ENCODE measurements around the gene GALC. TPM values are rescaled to one million over a fixed set of nuclear protein-coding genes. Genes with fewer than 3 reads are reported as not detected.

The GALC gene
- total RNA-seq: 10 to 100 TPM; 15.6 to 17.0 TPM

DNA sequence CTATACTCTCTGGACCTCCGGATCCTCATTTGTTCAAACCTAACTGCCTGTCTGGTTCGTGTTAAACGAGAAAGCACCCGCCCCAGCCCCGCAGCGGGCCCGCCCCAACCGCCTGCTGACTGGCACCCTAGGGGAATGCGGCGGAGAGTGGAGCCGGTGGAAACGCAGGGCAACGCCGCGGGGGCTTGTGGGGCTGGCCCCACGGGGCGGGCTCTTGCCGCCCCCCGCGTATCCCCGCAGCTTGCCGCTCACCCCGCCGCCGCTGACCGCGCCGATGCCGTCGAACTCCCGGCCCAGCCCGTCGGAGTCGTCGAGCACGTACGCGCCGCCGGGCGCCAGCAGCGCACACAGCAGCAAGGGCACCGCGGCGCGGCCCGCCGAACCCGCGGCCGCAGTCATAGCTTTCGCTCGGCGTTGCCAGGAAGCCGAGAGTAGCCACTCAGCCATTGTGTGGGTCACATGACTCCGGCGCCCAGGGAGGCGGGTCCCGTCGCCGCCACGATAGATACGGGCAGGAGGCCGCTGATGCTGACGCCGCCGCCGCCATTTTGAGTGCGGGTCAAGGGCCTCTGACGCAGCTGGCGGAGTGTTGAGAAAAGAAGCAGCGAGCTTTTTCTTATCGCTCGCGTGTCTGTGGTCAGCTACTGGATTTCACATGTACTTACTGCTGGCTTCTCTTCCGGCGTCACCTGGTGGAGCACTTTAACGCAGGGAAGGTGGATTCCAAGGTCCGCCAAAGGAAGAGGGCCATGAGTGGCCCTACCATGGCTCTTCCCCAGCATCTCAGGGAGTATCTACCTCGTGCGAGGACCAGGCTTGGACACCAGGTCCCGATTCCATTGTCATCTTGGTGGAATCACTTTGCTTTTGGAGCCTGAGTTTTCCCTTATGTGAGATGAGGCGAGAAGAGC is at the start of gene GALC:
Gene GALC, minus strand, starts transcription at position 465 of the 911 bp plus-strand sequence. Its CDS starts 18 bp downstream, at position 447.
- no peaks in the 10 kb centered on the region for H3K9me3 Mint-ChIP-seq (ENCODE audit: insufficient read depth)
- DNase-seq (peak; percentile 98), ATAC-seq (peak; percentile 93)
- H3K4me1 Mint-ChIP-seq (ENCODE audit: low read depth): peaks cover 61% of the 10 kb centered on the region
- peak within 1 kb of the TSS; percentile 93 for H3K27ac Mint-ChIP-seq
- ChIA-PET CTCF (interaction anchor here (0.9 to 5.0 kb wide), 10 partner anchors 9 to 176 kb away, joined by 3 to 43 read pairs (median 10); partner anchors contain the start of gene GPR65), POLR2A (interaction anchor here (0.7 to 5.3 kb wide), 12 partner anchors 9 to 564 kb away, joined by 3 to 161 read pairs (median 4); partner anchors contain the start of gene GPR65)
- no peaks in the 10 kb centered on the region for H3K27me3 Mint-ChIP-seq (ENCODE audit: low read depth)
- H3K4me3 Mint-ChIP-seq: peak within 1 kb of the TSS; percentile 91
- peaks cover 18% of the 10 kb centered on the region for H3K36me3 Mint-ChIP-seq (ENCODE audit: low read depth)

DNA sequence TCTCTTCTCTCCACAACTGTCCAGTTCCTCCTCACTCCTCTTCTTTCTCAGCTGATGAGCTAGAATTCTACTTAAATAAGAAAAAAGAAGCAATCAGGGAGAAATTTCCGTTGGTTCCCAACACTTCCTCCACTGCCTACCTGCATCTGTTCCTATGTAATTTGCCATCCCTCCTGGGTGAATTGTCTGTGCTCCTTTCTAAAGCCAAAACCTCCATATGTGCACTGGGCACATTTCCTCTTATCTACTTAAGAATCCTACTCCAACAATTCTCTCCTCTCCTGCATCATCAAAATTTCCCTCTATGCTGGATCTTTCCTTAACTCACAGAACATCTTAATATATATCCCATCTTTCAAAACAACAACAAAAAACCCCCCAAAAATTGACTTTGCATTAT is 47.2 kb upstream of the GALC start:
- ATAC-seq (no peak), DNase-seq (no peak)
- ChIA-PET POLR2A (interaction anchor here (0.8 to 1.0 kb wide), 2 partner anchors 14 to 47 kb away, joined by 3 to 4 read pairs; partner anchors contain the start of gene GALC), CTCF (interaction anchor here (1.0 to 3.0 kb wide), 4 partner anchors 10 to 149 kb away, joined by 3 to 13 read pairs (median 4); no protein-coding TSS in a partner anchor)
- no peaks in the 10 kb centered on the region for H3K9me3 Mint-ChIP-seq (ENCODE audit: insufficient read depth)
- H3K4me3 Mint-ChIP-seq: no peak overlapping the region
- peaks cover 8% of the 10 kb centered on the region for H3K4me1 Mint-ChIP-seq (ENCODE audit: low read depth)
- H3K36me3 Mint-ChIP-seq (ENCODE audit: low read depth): peaks cover 2% of the 10 kb centered on the region
- no peaks in the 10 kb centered on the region for H3K27me3 Mint-ChIP-seq (ENCODE audit: low read depth)
- no peak overlapping the region for H3K27ac Mint-ChIP-seq

DNA sequence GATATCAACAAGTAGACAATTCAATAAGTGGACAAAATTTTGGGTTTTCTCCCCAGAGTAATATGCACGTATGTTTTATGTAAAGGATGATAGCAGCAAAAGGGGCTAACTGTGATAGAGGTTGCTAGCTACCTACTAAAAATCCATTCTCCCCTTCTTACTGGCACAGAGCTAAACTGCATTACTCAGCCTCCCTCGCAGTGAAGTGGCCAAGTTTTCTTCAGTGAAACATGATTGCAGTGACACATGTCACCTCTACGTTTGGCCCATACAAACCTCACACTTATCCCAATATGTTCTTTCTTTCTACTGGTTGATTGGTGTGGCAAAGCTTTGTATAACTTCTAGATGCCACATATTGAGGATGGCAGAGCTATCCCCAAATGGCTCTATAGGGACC is 46.2 kb upstream of the GALC start:
- POLR2A ChIA-PET: interaction anchor here (0.8 to 1.0 kb wide), 2 partner anchors 13 to 46 kb away, joined by 3 to 4 read pairs; partner anchors contain the start of gene GALC
- DNase-seq (no peak), ATAC-seq (no peak)
- H3K27me3 Mint-ChIP-seq (ENCODE audit: low read depth): no peaks in the 10 kb centered on the region
- no peaks in the 10 kb centered on the region for H3K9me3 Mint-ChIP-seq (ENCODE audit: insufficient read depth)
- H3K4me3 Mint-ChIP-seq: no peak overlapping the region
- CTCF ChIA-PET: interaction anchor here (1.0 to 3.0 kb wide), 3 partner anchors 9 to 129 kb away, joined by 3 to 13 read pairs (median 6); no protein-coding TSS in a partner anchor
- H3K27ac Mint-ChIP-seq: no peak overlapping the region
- peaks cover 2% of the 10 kb centered on the region for H3K36me3 Mint-ChIP-seq (ENCODE audit: low read depth)
- H3K4me1 Mint-ChIP-seq (ENCODE audit: low read depth): peaks cover 8% of the 10 kb centered on the region

DNA sequence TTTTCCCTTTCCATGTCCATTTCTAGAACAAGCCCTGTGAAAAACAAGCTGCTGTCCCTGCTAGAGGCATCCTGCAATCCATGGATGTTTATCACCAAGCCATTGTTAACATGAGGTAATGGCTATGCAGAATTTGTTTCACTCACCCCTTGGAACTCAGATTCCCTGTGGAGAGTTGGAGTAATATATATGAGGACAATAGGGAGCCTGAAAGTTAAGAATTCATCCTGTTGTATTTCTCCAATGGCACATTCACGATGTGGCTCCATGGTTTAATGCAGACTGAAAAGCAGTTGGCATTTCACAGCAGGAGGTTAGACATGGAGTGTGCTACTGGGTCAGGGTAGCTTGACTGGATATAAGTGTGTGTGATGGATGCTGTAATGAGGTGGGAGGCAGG is 44.3 kb upstream of the GALC start:
- no peaks in the 10 kb centered on the region for H3K9me3 Mint-ChIP-seq (ENCODE audit: insufficient read depth)
- ATAC-seq (no peak), DNase-seq (no peak)
- peaks cover 6% of the 10 kb centered on the region for H3K36me3 Mint-ChIP-seq (ENCODE audit: low read depth)
- H3K27ac Mint-ChIP-seq: no peak overlapping the region
- ChIA-PET POLR2A (no interaction called here), CTCF (no interaction called here)
- peaks cover 8% of the 10 kb centered on the region for H3K4me1 Mint-ChIP-seq (ENCODE audit: low read depth)
- no peaks in the 10 kb centered on the region for H3K27me3 Mint-ChIP-seq (ENCODE audit: low read depth)
- H3K4me3 Mint-ChIP-seq: no peak overlapping the region

DNA sequence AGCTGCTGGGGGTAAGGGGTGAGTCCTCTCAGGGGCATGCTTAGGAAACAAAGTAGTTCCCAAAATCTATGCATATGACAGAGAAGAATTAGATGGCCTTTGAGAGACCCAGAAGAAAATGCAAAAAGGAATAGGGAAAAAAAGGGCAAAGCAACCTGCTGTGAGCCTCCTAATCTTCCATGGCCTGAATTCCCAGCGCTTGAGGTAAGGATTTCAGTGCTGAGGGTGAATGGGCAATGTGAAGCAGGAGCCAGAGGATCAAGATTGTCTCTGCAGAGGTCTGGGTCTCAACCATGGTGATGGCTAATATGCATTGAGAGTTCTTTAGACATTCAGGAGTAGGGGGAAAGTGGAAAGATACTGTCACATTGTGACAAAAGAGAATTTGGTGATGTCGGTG is 43.4 kb upstream of the GALC start:
- peaks cover 9% of the 10 kb centered on the region for H3K36me3 Mint-ChIP-seq (ENCODE audit: low read depth)
- DNase-seq (no peak), ATAC-seq (no peak)
- no peaks in the 10 kb centered on the region for H3K27me3 Mint-ChIP-seq (ENCODE audit: low read depth)
- ChIA-PET CTCF (interaction anchor here (1.3 kb wide), 1 partner anchor 132 kb away, joined by 4 read pairs; no protein-coding TSS in a partner anchor), POLR2A (no interaction called here)
- no peak overlapping the region for H3K4me3 Mint-ChIP-seq
- no peak overlapping the region for H3K27ac Mint-ChIP-seq
- H3K9me3 Mint-ChIP-seq (ENCODE audit: insufficient read depth): peaks cover 3% of the 10 kb centered on the region
- peaks cover 11% of the 10 kb centered on the region for H3K4me1 Mint-ChIP-seq (ENCODE audit: low read depth)

DNA sequence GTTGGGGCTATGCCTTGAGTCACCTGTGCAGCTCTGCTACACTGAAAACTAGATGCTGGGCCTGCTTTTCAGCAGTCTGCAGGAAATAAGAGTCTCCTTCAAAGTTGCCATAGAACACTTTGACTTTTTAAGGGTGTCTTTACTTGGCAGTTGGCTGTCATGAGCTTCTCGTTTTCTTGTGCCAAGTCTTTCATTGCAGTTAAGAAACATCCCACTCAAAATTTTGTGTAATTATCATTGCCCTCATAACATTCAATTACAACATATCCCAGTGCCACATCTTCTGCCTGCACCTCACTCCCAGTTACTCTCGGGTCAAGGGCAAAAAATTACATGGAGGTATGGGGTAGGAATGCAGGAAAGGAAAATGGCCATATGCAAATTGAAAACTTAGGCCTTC is 41.1 kb upstream of the GALC start:
- H3K27me3 Mint-ChIP-seq (ENCODE audit: low read depth): no peaks in the 10 kb centered on the region
- peaks cover 31% of the 10 kb centered on the region for H3K4me1 Mint-ChIP-seq (ENCODE audit: low read depth)
- CTCF ChIA-PET: interaction anchor here (1.2 to 1.7 kb wide), 2 partner anchors 20 to 88 kb away, joined by 3 read pairs; no protein-coding TSS in a partner anchor
- H3K4me3 Mint-ChIP-seq: no peak overlapping the region
- DNase-seq (no peak), ATAC-seq (no peak)
- H3K9me3 Mint-ChIP-seq (ENCODE audit: insufficient read depth): peaks cover 3% of the 10 kb centered on the region
- no peak overlapping the region for H3K27ac Mint-ChIP-seq
- POLR2A ChIA-PET: no interaction called here
- H3K36me3 Mint-ChIP-seq (ENCODE audit: low read depth): peaks cover 11% of the 10 kb centered on the region

DNA sequence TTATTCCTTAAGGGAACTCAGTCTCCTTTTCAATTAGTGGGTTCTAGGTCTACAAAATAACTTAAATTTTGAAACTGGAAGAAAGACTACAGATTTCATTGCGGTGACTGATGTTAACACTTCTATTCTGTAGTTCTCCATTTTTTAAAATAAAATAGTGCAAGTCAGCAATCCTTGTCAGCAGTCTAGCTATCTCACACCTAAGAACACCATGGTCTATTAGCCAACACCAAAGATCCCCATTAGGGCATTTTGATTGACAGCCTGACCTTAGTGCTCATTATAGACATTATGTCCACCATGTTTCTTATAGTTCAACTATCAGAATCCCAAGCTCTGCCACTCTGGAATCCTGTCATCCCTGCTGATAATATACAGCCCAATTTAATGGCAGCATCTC is 39.4 kb upstream of the GALC start:
- H3K27ac Mint-ChIP-seq: no peak overlapping the region
- CTCF ChIA-PET: interaction anchor here (1.7 kb wide), 1 partner anchor 18 kb away, joined by 3 read pairs; no protein-coding TSS in a partner anchor
- no peak overlapping the region for H3K4me3 Mint-ChIP-seq
- POLR2A ChIA-PET: no interaction called here
- H3K27me3 Mint-ChIP-seq (ENCODE audit: low read depth): no peaks in the 10 kb centered on the region
- DNase-seq (no peak), ATAC-seq (no peak)
- peaks cover 9% of the 10 kb centered on the region for H3K9me3 Mint-ChIP-seq (ENCODE audit: insufficient read depth)
- H3K36me3 Mint-ChIP-seq (ENCODE audit: low read depth): peaks cover 12% of the 10 kb centered on the region
- H3K4me1 Mint-ChIP-seq (ENCODE audit: low read depth): peaks cover 35% of the 10 kb centered on the region

DNA sequence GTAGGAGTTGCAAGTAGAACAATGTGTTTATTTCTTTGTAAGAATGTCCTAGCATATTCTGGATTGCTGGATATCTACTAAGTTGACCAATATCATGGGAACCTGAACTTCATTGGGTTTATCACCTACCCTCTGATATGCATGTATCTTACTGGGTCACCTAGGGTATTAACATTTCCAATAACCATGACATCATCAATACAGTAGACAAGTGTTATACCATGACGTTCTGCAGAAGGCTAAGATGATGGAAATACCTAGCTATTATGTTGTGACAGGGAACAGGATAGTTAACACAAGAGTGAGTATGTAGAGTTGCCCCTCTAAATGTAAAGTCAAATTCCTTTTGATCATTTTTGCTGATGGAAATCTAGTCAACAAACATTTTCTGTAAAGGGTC is 37.9 kb upstream of the GALC start:
- Mint-ChIP-seq H3K27ac (no peak overlapping the region), H3K27me3 (ENCODE audit: low read depth) (no peaks in the 10 kb centered on the region), H3K4me1 (ENCODE audit: low read depth) (peaks cover 49% of the 10 kb centered on the region), H3K4me3 (no peak overlapping the region), H3K9me3 (ENCODE audit: insufficient read depth) (peaks cover 9% of the 10 kb centered on the region), H3K36me3 (ENCODE audit: low read depth) (peaks cover 19% of the 10 kb centered on the region)
- no peak for ATAC-seq
- ChIA-PET CTCF (interaction anchor here (0.7 to 3.9 kb wide), 7 partner anchors 9 to 158 kb away, joined by 3 to 13 read pairs (median 5); no protein-coding TSS in a partner anchor), POLR2A (interaction anchor here (1.2 kb wide), 1 partner anchor 38 kb away, joined by 4 read pairs; the partner anchor contains the start of gene GALC)
- no peak for DNase-seq

DNA sequence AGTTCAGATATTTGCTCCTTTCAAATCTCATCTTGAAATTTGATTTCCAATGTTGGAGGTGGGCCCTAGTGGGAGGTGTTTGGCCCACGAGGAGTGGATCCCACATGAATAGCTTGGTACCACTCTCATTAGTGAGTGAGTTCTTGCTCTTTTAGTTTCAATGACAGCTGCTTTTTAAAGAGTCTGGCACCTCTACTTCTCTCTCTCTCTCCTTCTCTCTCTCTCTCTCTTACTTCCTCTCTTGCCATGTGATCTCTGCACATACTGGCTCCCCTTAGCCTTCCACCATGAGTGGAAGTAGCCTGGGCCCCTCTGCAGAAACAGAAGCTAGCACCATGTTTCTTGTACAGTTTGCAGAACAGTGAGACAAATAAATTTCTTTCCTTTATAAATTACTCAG is 37.1 kb upstream of the GALC start:
- Mint-ChIP-seq H3K27me3 (ENCODE audit: low read depth) (no peaks in the 10 kb centered on the region), H3K4me3 (no peak overlapping the region), H3K27ac (no peak overlapping the region), H3K36me3 (ENCODE audit: low read depth) (peaks cover 26% of the 10 kb centered on the region), H3K4me1 (ENCODE audit: low read depth) (peaks cover 57% of the 10 kb centered on the region), H3K9me3 (ENCODE audit: insufficient read depth) (peaks cover 9% of the 10 kb centered on the region)
- CTCF ChIA-PET: interaction anchor here (0.7 to 3.9 kb wide), 8 partner anchors 10 to 159 kb away, joined by 3 to 13 read pairs (median 4); no protein-coding TSS in a partner anchor
- peak; percentile 40 for ATAC-seq
- no peak for DNase-seq
- POLR2A ChIA-PET: interaction anchor here (0.6 to 1.2 kb wide), 3 partner anchors 20 to 37 kb away, joined by 3 to 4 read pairs (median 4); partner anchors contain the start of gene GALC

DNA sequence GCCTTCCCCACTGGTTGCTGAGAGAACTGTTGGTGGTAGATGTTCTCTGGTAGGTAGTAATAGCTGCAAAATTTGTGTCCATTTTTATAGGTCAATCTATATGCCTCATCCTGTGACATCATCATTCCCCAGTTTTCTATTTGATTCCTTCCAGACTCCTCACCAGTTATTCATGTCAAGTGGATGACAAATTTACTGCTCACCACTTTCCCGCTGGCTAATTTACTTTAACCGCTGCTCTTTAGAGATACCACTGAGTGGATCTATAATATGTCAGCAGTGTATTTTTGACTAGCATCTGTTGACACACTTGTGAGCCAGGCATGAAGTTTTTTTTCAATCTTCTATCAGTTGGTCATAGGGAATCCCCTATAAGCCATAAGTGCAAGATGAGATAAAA is 36.5 kb upstream of the GALC start:
- Mint-ChIP-seq H3K27ac (no peak overlapping the region), H3K9me3 (ENCODE audit: insufficient read depth) (peaks cover 9% of the 10 kb centered on the region), H3K36me3 (ENCODE audit: low read depth) (peaks cover 31% of the 10 kb centered on the region), H3K27me3 (ENCODE audit: low read depth) (no peaks in the 10 kb centered on the region), H3K4me1 (ENCODE audit: low read depth) (peaks cover 63% of the 10 kb centered on the region), H3K4me3 (no peak overlapping the region)
- ChIA-PET POLR2A (interaction anchor here (0.6 to 1.2 kb wide), 3 partner anchors 20 to 37 kb away, joined by 3 to 4 read pairs (median 4); partner anchors contain the start of gene GALC), CTCF (interaction anchor here (0.9 to 3.9 kb wide), 6 partner anchors 11 to 83 kb away, joined by 3 to 13 read pairs (median 4); no protein-coding TSS in a partner anchor)
- DNase-seq: no peak
- ATAC-seq: no peak

DNA sequence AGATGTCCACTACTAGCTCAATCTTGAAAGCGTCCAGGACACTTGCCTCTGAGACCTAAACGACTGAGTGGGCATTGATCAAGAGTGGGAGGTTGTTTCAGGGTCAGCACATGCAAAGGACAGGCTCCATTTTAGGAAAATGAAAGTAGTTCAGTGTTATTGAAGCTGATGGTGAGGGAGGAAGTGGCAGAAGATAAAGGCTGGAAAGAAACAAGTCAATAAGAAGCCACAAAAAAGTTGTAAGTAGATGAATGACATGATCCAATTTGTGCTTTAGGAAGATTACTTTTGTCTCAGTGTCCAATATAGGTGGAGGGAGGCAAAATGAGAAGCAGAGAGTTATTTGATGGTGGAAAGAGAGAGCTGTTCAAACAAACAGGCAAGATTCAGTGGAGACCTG is 33.9 kb upstream of the GALC start:
- Mint-ChIP-seq H3K4me1 (ENCODE audit: low read depth) (peaks cover 84% of the 10 kb centered on the region), H3K27me3 (ENCODE audit: low read depth) (no peaks in the 10 kb centered on the region), H3K27ac (peak overlapping the region; percentile 94), H3K36me3 (ENCODE audit: low read depth) (peaks cover 29% of the 10 kb centered on the region), H3K9me3 (ENCODE audit: insufficient read depth) (peaks cover 9% of the 10 kb centered on the region), H3K4me3 (peak overlapping the region; percentile 54)
- POLR2A ChIA-PET: interaction anchor here (0.8 to 2.1 kb wide), 4 partner anchors 13 to 74 kb away, joined by 3 to 5 read pairs (median 4); partner anchors contain the start of gene GALC
- ATAC-seq: peak; percentile 64
- CTCF ChIA-PET: interaction anchor here (1.0 to 2.5 kb wide), 5 partner anchors 12 to 142 kb away, joined by 3 to 14 read pairs (median 3); no protein-coding TSS in a partner anchor
- DNase-seq: peak; percentile 29

All from activated CD8-positive, alpha-beta T cell treated with anti-CD3 and anti-CD28 coated beads, Interleukin-2, amount 10 ng/mL, durations not matched to agents 7 days and 5 days (primary cell).